Activated T-helper 1 cell treated with anti-CD3 and anti-CD28 coated beads, Interleukin-2, amount 50 U/mL, for 16 hours (primary cell): Measurements from ENCODE around the gene ARHGEF16.

Experiments used
- DNase-seq, 2 donors: peaks; one replicate each; pipeline ENCODE4 v3.0.0-alpha.2; 2020; ENCODE audit warnings: low read depth in 1 of 2, low spot score in 1 of 2

Gene ARHGEF16

GRCh38 chr1:3422638-3423037, 31.8 kb upstream of the ARHGEF16 start:
- no peak for DNase-seq

GRCh38 chr1:3423245-3423829, 31.1 kb upstream of the ARHGEF16 start:
- DNase-seq: no peak

DNA sequence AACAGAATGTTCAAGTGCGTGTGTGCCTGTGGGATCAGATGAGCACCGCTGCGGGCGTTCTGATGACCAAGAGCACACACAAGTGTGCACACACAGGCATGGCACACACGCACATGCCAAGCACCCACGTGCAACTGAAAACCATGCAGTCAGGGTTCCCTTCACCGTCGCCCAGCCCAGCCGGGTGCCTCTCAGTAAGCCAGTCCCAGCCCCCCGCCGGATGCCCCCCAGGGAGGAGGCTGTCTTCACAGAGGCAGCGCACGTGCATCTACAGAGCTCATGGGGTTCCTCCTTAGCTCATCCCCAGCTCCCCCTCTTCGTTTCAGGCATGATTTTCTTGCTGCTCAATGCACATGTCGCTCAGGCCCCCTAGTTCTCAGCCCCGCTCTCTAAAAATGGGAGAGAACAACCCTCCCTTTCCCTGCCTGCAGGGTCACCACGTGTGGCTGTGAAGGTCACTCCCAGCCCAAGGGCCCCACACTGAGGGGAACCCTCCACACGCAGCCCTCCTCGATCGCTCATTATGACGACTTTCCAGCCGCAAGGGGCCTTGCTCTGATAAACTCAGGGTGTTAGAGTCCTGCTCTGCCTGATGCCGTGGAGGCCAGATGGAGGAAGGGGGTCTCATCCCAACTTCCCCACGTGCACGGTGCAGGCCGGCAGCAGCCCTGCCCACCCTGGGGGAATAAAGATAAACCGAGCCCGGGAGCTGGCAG, 30.4 kb upstream of the ARHGEF16 start:
- no peak for DNase-seq

DNA sequence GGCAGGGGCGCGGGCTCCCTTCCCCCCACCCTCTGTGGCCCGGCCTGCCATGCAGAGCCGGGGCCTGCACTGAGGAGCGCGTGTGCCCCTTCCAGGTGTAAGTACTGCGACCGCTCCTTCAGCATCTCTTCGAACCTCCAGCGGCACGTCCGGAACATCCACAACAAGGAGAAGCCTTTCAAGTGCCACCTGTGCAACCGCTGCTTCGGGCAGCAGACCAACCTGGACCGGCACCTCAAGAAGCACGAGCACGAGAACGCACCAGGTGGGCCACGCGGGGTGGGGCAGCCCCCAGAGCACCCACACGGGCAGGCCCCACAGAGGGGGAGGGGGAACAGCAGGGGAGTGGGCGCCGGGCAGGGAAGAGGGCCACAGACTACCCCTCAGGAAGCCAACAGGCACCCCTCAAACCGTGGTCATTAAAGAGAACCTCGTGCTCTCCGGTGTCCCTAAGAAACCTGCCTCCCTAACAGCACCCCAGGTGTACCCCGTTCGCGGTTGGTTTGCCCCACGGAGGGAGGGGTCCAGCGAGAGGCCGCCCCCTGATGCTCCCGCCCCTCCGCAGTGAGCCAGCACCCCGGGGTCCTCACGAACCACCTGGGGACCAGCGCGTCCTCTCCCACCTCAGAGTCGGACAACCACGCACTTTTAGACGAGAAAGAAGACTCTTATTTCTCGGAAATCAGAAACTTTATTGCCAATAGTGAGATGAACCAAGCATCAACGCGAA, 28.8 kb upstream of the ARHGEF16 start:
- DNase-seq: no peak

DNA sequence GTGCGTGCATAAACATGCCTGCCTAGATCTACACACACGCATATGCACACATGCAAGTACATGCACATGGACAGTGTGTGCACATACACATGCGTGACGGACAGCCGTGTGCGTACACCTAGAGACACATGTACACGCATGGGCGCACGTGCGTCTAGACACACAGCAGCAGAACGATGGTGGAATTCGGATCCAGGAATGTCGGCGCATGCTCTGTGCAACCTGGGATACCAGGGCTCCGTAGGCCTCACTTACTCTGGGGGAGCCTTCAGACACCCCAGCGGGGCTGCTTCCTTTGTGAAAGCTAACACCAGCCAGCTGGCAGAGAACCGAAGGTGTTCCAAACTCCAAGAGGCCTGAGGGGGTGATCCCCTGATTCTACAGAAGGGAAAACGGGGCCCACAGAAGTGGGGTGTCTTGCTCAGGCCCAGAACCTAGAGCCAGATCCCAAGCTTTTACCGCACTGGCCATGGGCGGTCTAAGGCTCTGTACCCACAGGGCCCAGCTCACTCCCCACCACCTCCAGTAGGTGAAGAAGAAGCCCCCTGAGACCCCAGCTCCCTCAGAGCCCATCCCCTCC, 27.4 kb upstream of the ARHGEF16 start:
- DNase-seq: no peak

GRCh38 chr1:3427711-3428704, 26.5 kb upstream of the ARHGEF16 start:
- no peak for DNase-seq

GRCh38 chr1:3428899-3429298, 25.6 kb upstream of the ARHGEF16 start:
- no peak for DNase-seq

GRCh38 chr1:3429320-3429719, 25.1 kb upstream of the ARHGEF16 start:
- DNase-seq: no peak

DNA sequence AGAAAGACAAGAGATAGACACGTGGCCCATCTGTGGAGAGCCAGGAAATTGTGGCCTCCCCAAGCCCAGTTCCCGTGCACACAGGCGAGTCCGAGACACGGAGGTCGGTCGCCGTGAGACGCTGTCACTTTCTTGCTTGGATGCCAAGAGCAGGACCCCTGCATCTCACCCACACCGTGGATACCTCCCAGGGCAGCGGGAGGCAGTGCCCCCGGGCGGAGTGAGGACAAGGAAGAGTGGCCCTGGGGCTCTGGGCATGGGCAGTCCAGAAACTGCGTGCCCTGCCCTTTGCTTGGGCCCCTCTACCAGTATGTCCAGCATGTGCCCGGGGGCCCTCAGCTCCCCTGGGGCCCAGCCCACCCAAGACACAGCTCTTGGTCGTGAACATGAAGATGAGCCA, 24.7 kb upstream of the ARHGEF16 start:
- DNase-seq: no peak

- no peak for DNase-seq
Measured at GRCh38 chr1:3430406-3430805, 24.1 kb upstream of the ARHGEF16 start.

GRCh38 chr1:3430820-3431219, 23.6 kb upstream of the ARHGEF16 start:
- DNase-seq: no peak

- no peak for DNase-seq
Measured at GRCh38 chr1:3431266-3431665, 23.2 kb upstream of the ARHGEF16 start.

DNA sequence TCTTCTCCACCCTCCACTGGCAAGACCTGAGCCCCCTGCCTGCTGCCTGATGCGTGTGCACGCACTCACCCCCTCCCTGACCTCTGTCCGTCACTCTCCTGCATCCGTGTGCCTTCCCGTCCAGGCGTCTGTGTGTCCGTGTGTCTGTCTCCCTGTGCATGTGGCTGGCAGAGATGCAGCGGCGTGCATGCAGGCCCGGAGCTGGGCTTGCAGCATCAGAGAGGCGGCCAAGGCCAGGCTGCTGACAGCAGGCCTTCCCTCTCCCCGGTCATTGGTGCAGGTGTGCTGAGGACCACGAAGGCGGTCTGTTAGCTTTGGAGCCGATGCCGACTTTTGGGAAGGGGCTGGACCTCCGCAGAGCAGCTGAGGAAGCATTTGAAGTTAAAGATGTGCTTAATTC, 22.8 kb upstream of the ARHGEF16 start:
- no peak for DNase-seq

GRCh38 chr1:3432306-3432705, 22.2 kb upstream of the ARHGEF16 start:
- DNase-seq: no peak

- no peak for DNase-seq
Measured at GRCh38 chr1:3433076-3433475, 21.4 kb upstream of the ARHGEF16 start.

DNA sequence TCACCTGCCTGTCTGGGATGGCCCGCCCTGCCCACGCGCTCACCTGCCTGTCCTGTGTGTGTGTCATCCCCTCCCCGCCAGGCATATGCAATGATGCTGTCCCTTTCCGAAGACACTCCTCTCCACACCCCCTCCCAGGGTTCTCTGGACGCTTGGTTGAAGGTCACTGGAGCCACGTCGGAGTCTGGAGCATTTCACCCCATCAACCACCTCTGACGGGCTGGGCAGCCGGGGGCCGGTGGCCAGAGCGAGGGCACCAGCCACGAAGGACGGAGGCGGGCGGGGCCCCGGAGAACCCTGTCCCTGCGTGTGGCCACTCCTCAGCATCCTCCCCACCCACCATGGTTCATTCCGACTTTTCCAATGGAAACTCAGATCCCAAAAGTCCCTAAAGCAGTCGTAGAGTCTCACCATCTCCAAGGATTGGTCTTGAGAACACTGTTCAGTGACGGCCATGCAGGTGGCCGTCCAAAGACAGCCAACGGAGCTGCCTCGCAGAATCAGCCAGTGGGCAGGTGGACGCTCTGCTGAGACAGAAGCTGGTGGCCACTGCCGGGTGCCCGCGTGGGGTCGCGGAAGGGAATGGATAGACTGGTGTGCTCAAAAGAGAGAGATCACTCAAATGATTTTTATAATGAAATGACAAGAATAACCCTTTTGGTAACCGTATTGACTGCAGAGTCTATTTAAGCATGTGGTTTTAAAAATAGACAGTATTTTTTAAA, 20.7 kb upstream of the ARHGEF16 start:
- DNase-seq: no peak

DNA sequence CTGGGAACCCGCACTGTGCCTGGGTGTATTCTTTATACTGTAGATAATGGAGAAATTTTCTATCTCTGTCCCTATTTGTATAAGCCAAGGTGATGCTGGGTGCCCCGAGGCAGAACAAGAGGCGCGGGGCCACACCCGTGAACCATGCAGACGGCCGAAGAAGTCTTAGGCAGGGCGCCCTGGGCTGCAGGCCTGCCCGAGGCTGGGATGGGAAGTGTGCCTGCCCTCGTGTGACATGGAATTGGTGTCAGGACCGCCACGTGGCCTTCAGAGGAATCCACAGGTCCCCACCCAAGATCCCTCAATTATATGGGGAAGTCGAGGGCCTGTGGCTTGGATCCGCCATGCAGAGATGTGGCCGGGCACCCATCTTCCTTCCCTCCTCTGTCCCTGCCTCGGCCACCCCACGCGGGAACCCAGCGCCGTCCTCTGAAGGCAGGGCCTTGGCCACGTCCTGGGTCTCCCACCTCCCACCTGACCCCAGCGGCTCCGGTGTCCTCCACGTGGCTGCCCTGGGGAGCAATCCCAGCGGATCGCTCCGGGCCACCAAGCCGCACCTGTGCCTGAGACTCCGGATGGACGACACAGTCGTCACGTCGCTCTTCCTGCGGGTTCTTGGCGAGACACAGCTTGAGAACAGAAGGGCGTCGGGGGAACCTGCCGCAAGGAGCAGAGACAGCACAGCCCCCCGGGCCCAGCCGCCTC, 19.9 kb upstream of the ARHGEF16 start:
- no peak for DNase-seq

GRCh38 chr1:3435666-3436065, 18.8 kb upstream of the ARHGEF16 start:
- DNase-seq: no peak

- no peak for DNase-seq
Measured at GRCh38 chr1:3436451-3436850, 18.0 kb upstream of the ARHGEF16 start.

GRCh38 chr1:3436901-3437300, 17.6 kb upstream of the ARHGEF16 start:
- no peak for DNase-seq
